ENCODE measurements around the gene TCF7L1. TPM values are rescaled to one million over a fixed set of nuclear protein-coding genes. Genes with fewer than 3 reads are reported as not detected.

Gene TCF7L1
- total RNA-seq, 2 donors from 2014 or later: 0.12 TPM; not detected in 1

GRCh38 chr2:85269959-85270358 is 136.8 kb downstream of the TCF7L1 start:
- no peaks in the 10 kb centered on the region for H3K4me1 Mint-ChIP-seq
- peak overlapping the region; percentile 45 for H3K27ac Mint-ChIP-seq
- ATAC-seq (no peak), DNase-seq (no peak)
- no peaks in the 10 kb centered on the region for H3K36me3 Mint-ChIP-seq (ENCODE audit: low read depth)
- no peaks in the 10 kb centered on the region for H3K9me3 ChIP-seq (ENCODE audit: control insufficient read depth, low read length, poor library complexity, severe bottlenecking)
- H3K4me3 Mint-ChIP-seq: no peak overlapping the region
- peaks cover 57% of the 10 kb centered on the region for H3K27me3 Mint-ChIP-seq

GRCh38 chr2:85272357-85272756 is 139.2 kb downstream of the TCF7L1 start:
- Mint-ChIP-seq H3K27ac (no peak overlapping the region), H3K4me1 (no peaks in the 10 kb centered on the region), H3K4me3 (no peak overlapping the region), H3K27me3 (peaks cover 61% of the 10 kb centered on the region), H3K36me3 (ENCODE audit: low read depth) (no peaks in the 10 kb centered on the region)
- no peak for ATAC-seq
- no peak for DNase-seq
- H3K9me3 ChIP-seq (ENCODE audit: control insufficient read depth, low read length, poor library complexity, severe bottlenecking): no peaks in the 10 kb centered on the region

GRCh38 chr2:85273738-85274731 is 140.8 kb downstream of the TCF7L1 start:
- no peak overlapping the region for H3K27ac Mint-ChIP-seq
- no peaks in the 10 kb centered on the region for H3K4me1 Mint-ChIP-seq
- no peak for ATAC-seq

GRCh38 chr2:85275984-85276540 is 142.9 kb downstream of the TCF7L1 start:
- Mint-ChIP-seq H3K4me3 (no peak overlapping the region), H3K4me1 (no peaks in the 10 kb centered on the region), H3K36me3 (ENCODE audit: low read depth) (no peaks in the 10 kb centered on the region), H3K27me3 (peaks cover 54% of the 10 kb centered on the region), H3K27ac (peak overlapping the region; percentile 71)
- no peak for ATAC-seq
- no peak for DNase-seq
- H3K9me3 ChIP-seq (ENCODE audit: control insufficient read depth, low read length, poor library complexity, severe bottlenecking): no peaks in the 10 kb centered on the region

More at GRCh38 chr2:85273738-85274731, 140.8 kb downstream of the TCF7L1 start:
- Mint-ChIP-seq H3K36me3 (ENCODE audit: low read depth) (no peaks in the 10 kb centered on the region), H3K27me3 (peaks cover 61% of the 10 kb centered on the region), H3K4me3 (no peak overlapping the region)
- DNase-seq: no peak
- no peaks in the 10 kb centered on the region for H3K9me3 ChIP-seq (ENCODE audit: control insufficient read depth, low read length, poor library complexity, severe bottlenecking)

- no peak for ATAC-seq
- H3K4me1 Mint-ChIP-seq: no peaks in the 10 kb centered on the region
- peaks cover 48% of the 10 kb centered on the region for H3K27me3 Mint-ChIP-seq
- H3K27ac Mint-ChIP-seq: peak overlapping the region; percentile 71
- H3K4me3 Mint-ChIP-seq: no peak overlapping the region
- H3K36me3 Mint-ChIP-seq (ENCODE audit: low read depth): no peaks in the 10 kb centered on the region
- no peak for DNase-seq
- H3K9me3 ChIP-seq (ENCODE audit: control insufficient read depth, low read length, poor library complexity, severe bottlenecking): no peaks in the 10 kb centered on the region
These were observed 143.5 kb downstream of the TCF7L1 start for GRCh38 chr2:85276571-85277118.

- Mint-ChIP-seq H3K27me3 (peaks cover 38% of the 10 kb centered on the region), H3K4me1 (no peaks in the 10 kb centered on the region), H3K36me3 (ENCODE audit: low read depth) (no peaks in the 10 kb centered on the region), H3K4me3 (no peak overlapping the region), H3K27ac (no peak overlapping the region)
- no peaks in the 10 kb centered on the region for H3K9me3 ChIP-seq (ENCODE audit: control insufficient read depth, low read length, poor library complexity, severe bottlenecking)
- DNase-seq (no peak), ATAC-seq (no peak)
These were observed 144.4 kb downstream of the TCF7L1 start for GRCh38 chr2:85277416-85278158.

- Mint-ChIP-seq H3K27me3 (peaks cover 32% of the 10 kb centered on the region), H3K4me1 (no peaks in the 10 kb centered on the region), H3K4me3 (no peak overlapping the region), H3K27ac (no peak overlapping the region), H3K36me3 (ENCODE audit: low read depth) (no peaks in the 10 kb centered on the region)
- DNase-seq: no peak
- no peak for ATAC-seq
- H3K9me3 ChIP-seq (ENCODE audit: control insufficient read depth, low read length, poor library complexity, severe bottlenecking): no peaks in the 10 kb centered on the region
These were observed 145.2 kb downstream of the TCF7L1 start for GRCh38 chr2:85278361-85278760.

- H3K9me3 ChIP-seq (ENCODE audit: control insufficient read depth, low read length, poor library complexity, severe bottlenecking): no peaks in the 10 kb centered on the region
- peaks cover 15% of the 10 kb centered on the region for H3K27me3 Mint-ChIP-seq
- no peak overlapping the region for H3K4me3 Mint-ChIP-seq
- DNase-seq: no peak
- no peak for ATAC-seq
- peaks cover 6% of the 10 kb centered on the region for H3K4me1 Mint-ChIP-seq
- H3K36me3 Mint-ChIP-seq (ENCODE audit: low read depth): no peaks in the 10 kb centered on the region
- H3K27ac Mint-ChIP-seq: no peak overlapping the region
These were observed 148.4 kb downstream of the TCF7L1 start for GRCh38 chr2:85281553-85281952.

- Mint-ChIP-seq H3K4me1 (peaks cover 12% of the 10 kb centered on the region), H3K4me3 (no peak overlapping the region), H3K27ac (no peak overlapping the region), H3K27me3 (peaks cover 12% of the 10 kb centered on the region), H3K36me3 (ENCODE audit: low read depth) (no peaks in the 10 kb centered on the region)
- ATAC-seq: no peak
- H3K9me3 ChIP-seq (ENCODE audit: control insufficient read depth, low read length, poor library complexity, severe bottlenecking): no peaks in the 10 kb centered on the region
- DNase-seq: no peak
These were observed 149.7 kb downstream of the TCF7L1 start for GRCh38 chr2:85282914-85283313.

GRCh38 chr2:85283641-85284040 is 150.4 kb downstream of the TCF7L1 start:
- no peak overlapping the region for H3K4me3 Mint-ChIP-seq
- peaks cover 12% of the 10 kb centered on the region for H3K4me1 Mint-ChIP-seq
- no peaks in the 10 kb centered on the region for H3K36me3 Mint-ChIP-seq (ENCODE audit: low read depth)
- ATAC-seq: no peak
- peaks cover 12% of the 10 kb centered on the region for H3K27me3 Mint-ChIP-seq
- H3K27ac Mint-ChIP-seq: no peak overlapping the region
- no peaks in the 10 kb centered on the region for H3K9me3 ChIP-seq (ENCODE audit: control insufficient read depth, low read length, poor library complexity, severe bottlenecking)
- no peak for DNase-seq

- no peak for ATAC-seq
- Mint-ChIP-seq H3K36me3 (ENCODE audit: low read depth) (no peaks in the 10 kb centered on the region), H3K4me1 (peaks cover 25% of the 10 kb centered on the region), H3K4me3 (peak overlapping the region; percentile 41), H3K27ac (peak overlapping the region; percentile 14), H3K27me3 (peaks cover 7% of the 10 kb centered on the region)
- H3K9me3 ChIP-seq (ENCODE audit: control insufficient read depth, low read length, poor library complexity, severe bottlenecking): no peaks in the 10 kb centered on the region
- DNase-seq: no peak
These were observed 153.7 kb downstream of the TCF7L1 start for GRCh38 chr2:85286918-85287317.

- no peak for ATAC-seq
- Mint-ChIP-seq H3K4me1 (peaks cover 25% of the 10 kb centered on the region), H3K27ac (no peak overlapping the region), H3K27me3 (peaks cover 7% of the 10 kb centered on the region), H3K4me3 (no peak overlapping the region), H3K36me3 (ENCODE audit: low read depth) (no peaks in the 10 kb centered on the region)
- no peak for DNase-seq
- no peaks in the 10 kb centered on the region for H3K9me3 ChIP-seq (ENCODE audit: control insufficient read depth, low read length, poor library complexity, severe bottlenecking)
These were observed 154.5 kb downstream of the TCF7L1 start for GRCh38 chr2:85287721-85288120.

- no peaks in the 10 kb centered on the region for H3K9me3 ChIP-seq (ENCODE audit: control insufficient read depth, low read length, poor library complexity, severe bottlenecking)
- no peak for DNase-seq
- H3K27ac Mint-ChIP-seq: no peak overlapping the region
- no peak overlapping the region for H3K4me3 Mint-ChIP-seq
- H3K4me1 Mint-ChIP-seq: peaks cover 25% of the 10 kb centered on the region
- ATAC-seq: no peak
- peaks cover 6% of the 10 kb centered on the region for H3K27me3 Mint-ChIP-seq
- no peaks in the 10 kb centered on the region for H3K36me3 Mint-ChIP-seq (ENCODE audit: low read depth)
These were observed 155.1 kb downstream of the TCF7L1 start for GRCh38 chr2:85288244-85288725.
